GM18867 (cell line): Measurements from ENCODE around the gene RECK.

Source experiments
- ATAC-seq: cut with Tn5 transposase; IDR thresholded peaks from one replicate; pipeline ENCODE4 v1.9.1; 2021; ENCODE audit warnings: mild to moderate bottlenecking, moderate library complexity; ENCODE audit not compliant: unreplicated experiment

Gene RECK

GRCh38 chr9:36135741-36136271, 99.1 kb downstream of the RECK start:
- no peak for ATAC-seq

GRCh38 chr9:36136272-36136893, 99.7 kb downstream of the RECK start, which contains the start of gene GLIPR2:
GLIPR2 (plus strand) TSS chr9:36136733; CDS start chr9:36136779, 46 bp downstream.
- peak; percentile 94 for ATAC-seq

- peak; percentile 14 for ATAC-seq
These were observed 100.2 kb downstream of the RECK start for GRCh38 chr9:36136894-36137391.

GRCh38 chr9:36137392-36138004, 100.8 kb downstream of the RECK start:
- no peak for ATAC-seq

GRCh38 chr9:36138496-36138895, 101.8 kb downstream of the RECK start:
- ATAC-seq: no peak

GRCh38 chr9:36138901-36139300, 102.2 kb downstream of the RECK start:
- no peak for ATAC-seq

GRCh38 chr9:36140086-36141084, 103.7 kb downstream of the RECK start:
- no peak for ATAC-seq

GRCh38 chr9:36141288-36141687, 104.6 kb downstream of the RECK start:
- no peak for ATAC-seq

GRCh38 chr9:36141761-36142160, 105.0 kb downstream of the RECK start:
- ATAC-seq: no peak

- ATAC-seq: no peak
These were observed 106.0 kb downstream of the RECK start for GRCh38 chr9:36142510-36143244.

- no peak for ATAC-seq
These were observed 106.5 kb downstream of the RECK start for GRCh38 chr9:36143245-36143641.

GRCh38 chr9:36144309-36145232, 107.9 kb downstream of the RECK start:
- ATAC-seq: no peak

- no peak for ATAC-seq
These were observed 109.3 kb downstream of the RECK start for GRCh38 chr9:36145970-36146369.

GRCh38 chr9:36146651-36147050, 109.9 kb downstream of the RECK start:
- no peak for ATAC-seq

- no peak for ATAC-seq
These were observed 110.9 kb downstream of the RECK start for GRCh38 chr9:36147441-36148175.

GRCh38 chr9:36148311-36149051, 111.8 kb downstream of the RECK start:
- ATAC-seq: peak; percentile 61

- no peak for ATAC-seq
These were observed 112.5 kb downstream of the RECK start for GRCh38 chr9:36149197-36149596.
